Measurements from ENCODE around the gene TMEM41A. TPM values are rescaled to one million over a fixed set of nuclear protein-coding genes. Genes with fewer than 3 reads are reported as not detected.
"Not testable (repeated sequence)": the region's sequence is repeated elsewhere in the genome, so short reads cannot be mapped to it uniquely, and the experiment has no call there.

The TMEM41A gene
- total RNA-seq, 2 donors from 2014 or later, result 9.6 TPM

DNA sequence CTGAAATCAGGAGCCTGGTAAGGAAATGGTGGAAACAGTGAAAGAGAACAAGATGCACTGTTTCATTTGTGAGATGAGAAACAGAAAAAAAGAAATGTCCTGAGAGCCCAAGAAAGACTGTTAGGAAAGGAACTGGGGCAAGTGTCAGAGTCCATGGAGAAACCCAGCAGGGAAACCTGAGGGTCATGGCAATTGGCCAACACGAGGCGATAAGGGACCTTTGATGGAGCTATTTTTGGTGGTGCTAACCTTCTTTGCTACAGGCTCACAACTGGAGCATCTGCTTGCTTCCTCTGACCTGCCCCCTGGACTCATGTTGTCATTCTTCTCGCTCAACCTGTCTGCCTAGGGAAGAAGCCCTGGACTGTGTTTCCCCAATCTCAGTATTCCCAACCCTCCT is 4.2 kb upstream of the TMEM41A start:
- intact Hi-C loops (cut with DNase I), result no loop called here
- no peak for DNase-seq (ENCODE audit: low spot score)

DNA sequence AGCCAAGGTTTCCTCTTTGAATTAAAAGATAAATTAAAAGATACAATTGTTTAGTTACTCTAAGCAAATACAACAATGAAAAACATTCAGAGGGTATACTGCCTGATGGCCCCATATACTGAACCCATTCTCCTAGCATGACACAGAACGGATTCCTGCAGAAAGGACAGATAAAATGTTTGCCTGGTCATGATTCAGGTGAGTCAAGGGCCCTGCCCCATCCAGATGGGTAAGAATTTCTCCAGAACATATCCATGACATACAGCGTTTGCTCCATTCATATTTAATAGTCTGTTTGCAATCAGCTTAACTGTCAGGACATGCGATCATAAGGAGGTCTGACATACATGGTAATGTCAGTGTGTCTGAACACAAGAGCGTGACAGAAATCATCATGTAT is 8.6 kb downstream of the TMEM41A start:
- no peak for DNase-seq (ENCODE audit: low spot score)
- intact Hi-C loops (cut with DNase I), result no loop called here

DNA sequence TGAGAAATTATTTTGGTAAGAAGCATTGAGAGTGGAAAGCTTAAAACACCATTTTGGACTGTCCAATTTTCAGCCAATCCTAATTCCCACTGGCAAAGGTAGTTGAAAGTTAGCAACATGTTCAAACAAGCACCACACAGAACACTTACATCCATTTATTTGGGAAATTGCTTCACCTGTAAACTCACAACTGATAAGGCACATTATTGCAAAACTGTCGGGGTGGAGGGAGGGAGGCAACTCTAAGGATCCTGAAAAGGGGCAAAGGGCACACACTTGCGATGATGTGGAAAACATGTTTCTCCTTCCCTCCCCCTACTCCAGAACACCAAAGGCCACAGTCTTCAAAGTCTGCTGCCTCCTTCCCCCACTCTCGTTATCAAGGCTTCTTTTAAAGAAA is 9.4 kb downstream of the TMEM41A start:
- no peak for DNase-seq (ENCODE audit: low spot score)
- intact Hi-C loops (cut with DNase I), result no loop called here

DNA sequence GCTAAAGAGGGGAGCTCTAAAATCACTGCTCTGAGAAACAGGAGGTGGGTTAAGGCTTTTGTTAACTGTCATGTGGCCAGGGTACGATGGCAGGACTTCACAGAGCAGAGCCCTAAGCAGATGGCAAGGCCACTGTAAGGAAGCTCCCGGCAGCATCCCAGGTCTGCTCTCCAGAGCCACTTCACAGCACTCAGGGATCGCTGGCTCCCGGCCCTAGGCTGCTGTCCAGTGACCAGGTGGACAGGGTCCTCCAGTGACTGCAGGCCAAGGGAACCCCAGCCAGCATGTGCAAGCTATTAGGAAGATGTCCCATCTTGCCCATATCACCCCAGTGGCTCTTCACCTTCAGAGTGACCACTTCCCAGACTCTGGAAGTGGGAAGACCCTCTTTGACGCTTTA is 10.4 kb downstream of the TMEM41A start:
- DNase-seq (ENCODE audit: low spot score), result no peak
- intact Hi-C loops (cut with DNase I), result no loop called here

DNA sequence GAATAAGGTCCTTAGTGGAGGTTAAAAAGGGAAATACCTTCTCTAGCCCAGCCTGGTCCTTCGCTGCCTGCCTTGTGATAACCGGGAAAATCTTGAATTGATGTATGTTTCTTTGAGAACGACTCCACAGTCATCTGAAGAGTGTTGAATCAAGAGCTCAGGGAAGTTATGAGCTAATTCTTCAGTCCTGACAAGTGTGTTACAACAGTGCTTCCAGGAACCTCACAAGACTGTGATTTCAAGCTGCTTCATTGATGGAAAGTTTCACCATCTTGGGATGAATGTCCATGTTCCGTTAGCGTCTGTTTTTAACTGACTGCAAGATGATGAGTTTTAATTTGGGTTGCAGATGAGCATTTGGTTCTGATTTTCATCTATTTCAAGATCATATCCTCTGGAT is 12.4 kb downstream of the TMEM41A start:
- intact Hi-C loops (cut with DNase I), result no loop called here
- no peak for DNase-seq (ENCODE audit: low spot score)

DNA sequence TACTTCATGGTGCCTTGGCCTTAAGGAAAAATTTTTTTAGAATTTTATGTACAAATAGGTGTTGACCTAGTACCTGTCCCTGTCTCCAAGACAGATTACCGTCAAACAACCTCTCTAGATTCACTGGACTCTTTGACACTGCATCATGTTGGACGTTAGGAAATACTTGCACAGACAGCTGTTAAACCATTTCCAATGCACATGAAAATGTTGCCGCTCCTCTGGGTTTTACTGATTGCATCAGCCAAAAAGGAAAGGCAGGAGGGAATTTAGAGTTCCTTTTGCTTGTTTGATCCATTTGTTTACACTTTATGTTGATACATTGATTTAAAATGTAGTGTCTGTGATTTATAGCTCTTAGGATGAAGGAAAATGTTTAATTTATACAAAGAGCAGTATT is 14.5 kb downstream of the TMEM41A start:
- no peak for DNase-seq (ENCODE audit: low spot score)
- intact Hi-C loops (cut with DNase I), result no loop called here

DNA sequence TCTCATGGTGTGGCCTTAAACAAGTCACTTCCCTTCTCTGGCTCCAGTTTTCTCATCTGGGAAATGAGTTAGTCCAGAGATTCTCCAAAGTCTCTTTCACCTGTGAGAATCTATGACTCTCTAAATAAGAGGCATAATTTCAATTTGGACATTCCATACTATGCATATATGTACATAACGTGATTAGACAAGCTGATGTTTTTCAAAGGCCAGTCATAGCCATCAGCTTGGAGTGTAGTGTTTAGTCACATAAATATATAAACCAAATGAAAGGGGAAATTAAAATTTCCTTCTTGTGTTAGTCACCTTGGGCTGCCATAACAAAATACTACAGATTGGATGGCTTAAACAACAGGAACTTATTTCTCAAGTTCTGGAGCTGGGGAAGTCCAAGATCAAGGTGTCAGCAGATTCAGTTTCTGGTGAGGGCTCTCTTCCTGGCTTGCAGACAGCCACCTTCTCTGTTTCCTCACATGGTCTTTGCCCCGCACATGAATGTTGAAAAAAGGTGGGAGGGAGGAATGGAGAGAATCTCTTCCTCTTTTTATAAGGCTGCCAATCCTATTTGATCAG is 19.4 kb downstream of the TMEM41A start:
- no peak for DNase-seq (ENCODE audit: low spot score)
- intact Hi-C loops (cut with DNase I), result no loop called here

DNA sequence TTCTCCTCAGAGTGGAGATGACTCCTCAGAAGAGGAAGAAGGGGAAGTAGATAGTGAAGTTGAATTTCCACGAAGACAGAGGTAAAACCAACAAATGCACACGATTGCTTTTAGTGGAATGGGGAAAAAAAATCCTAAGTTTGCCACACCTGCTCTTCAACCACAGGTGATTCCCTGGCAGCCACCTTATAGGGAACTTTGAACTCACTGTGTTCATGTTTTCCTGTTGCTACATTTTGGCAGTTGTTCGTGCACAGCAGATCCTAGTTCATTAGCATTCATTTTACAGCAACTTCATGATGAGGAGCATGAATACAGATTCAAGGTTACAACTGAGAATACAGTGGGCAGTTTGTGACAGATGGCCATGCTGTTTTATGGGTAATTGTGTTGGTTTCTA is 21.5 kb downstream of the TMEM41A start:
- intact Hi-C loops (cut with DNase I), result no loop called here
- no peak for DNase-seq (ENCODE audit: low spot score)

DNA sequence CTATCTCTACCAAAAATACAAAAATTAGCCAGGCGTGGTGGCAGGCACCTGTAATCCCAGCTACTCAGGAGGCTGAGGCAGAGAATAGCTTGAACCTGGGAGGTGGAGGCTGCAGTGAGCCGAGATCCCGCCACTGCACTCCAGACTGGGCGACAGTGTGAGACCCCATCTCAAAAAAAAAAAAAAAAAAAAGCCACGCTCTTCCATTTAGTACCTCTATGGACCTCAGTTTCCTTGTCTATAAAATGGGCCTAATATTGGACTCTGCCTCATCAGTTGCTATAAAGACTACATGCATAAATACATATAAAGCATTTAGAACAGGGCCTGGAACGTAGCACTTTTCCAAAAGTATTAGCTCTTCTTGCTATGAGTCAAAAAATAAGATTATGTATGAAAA is 23.9 kb downstream of the TMEM41A start:
- DNase-seq (ENCODE audit: low spot score); intact Hi-C loops (cut with DNase I): not testable (repeated sequence)

DNA sequence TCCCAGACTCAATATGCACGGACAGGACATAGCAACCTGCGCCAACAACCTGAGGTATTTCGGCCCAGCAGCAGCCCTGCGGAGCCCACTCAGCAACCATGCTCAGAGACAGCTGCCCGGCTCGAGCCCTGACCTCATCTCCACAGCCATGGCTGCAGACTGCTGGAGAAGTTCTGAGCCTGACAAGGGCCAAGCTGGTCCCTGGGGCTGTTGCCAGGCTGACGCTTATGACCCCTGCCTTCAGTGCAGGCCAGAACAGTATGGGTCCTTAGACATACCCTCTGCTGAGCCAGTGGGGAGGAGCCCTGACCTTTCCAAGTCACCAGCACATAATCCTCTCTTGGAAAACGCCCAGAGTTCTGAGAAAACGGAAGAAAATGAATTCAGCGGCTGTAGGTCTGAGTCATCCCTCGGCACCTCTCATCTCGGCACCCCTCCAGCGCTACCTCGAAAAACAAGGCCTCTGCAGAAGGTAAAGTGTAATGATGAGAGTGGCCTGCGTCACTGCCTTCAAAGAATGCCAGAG is 25.5 kb downstream of the TMEM41A start:
- no peak for DNase-seq (ENCODE audit: low spot score)
- intact Hi-C loops (cut with DNase I), result no loop called here

DNA sequence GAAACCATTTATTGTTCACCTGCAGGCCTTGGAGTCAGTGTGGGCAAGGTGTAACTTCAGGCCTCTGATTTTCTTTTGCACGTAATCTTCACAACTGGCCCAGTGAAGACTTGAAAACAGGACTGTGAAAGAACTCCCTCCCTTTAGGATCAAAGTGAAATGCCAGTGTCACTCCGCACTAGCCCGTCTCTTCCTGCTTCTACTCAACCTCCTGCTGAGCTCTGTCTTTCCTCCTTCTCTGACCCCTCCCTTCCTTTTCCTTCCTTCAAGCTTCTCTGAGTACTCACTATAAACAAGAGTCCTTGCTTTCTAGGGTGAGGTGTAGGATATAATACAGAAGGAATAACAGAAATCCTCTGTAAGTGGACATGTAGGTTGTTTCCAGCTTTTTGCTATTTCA is 28.5 kb downstream of the TMEM41A start:
- intact Hi-C loops (cut with DNase I), result no loop called here

DNA sequence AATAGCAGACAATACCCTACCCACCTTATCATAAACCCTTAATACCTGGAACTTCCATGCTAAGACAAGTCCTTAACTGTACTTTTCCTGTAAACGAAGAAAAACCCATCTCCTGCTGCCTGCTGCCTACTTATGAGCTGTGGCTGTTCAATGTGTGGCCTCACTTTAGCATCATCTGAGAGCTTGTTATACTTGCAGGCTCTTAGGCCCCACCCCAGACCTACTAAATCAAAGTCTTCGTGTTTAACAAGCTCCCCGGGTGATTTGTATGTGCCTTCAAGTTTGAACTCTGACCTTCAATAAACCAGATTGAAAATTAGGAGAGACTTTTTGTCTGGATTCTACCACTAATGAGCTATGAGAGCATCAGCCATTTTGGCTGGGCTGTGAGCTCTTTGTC is 29.3 kb downstream of the TMEM41A start:
- no peak for DNase-seq (ENCODE audit: low spot score)
- intact Hi-C loops (cut with DNase I), result no loop called here

More for the DNA sequence above, 28.5 kb downstream of the TMEM41A start:
- no peak for DNase-seq (ENCODE audit: low spot score)

DNA sequence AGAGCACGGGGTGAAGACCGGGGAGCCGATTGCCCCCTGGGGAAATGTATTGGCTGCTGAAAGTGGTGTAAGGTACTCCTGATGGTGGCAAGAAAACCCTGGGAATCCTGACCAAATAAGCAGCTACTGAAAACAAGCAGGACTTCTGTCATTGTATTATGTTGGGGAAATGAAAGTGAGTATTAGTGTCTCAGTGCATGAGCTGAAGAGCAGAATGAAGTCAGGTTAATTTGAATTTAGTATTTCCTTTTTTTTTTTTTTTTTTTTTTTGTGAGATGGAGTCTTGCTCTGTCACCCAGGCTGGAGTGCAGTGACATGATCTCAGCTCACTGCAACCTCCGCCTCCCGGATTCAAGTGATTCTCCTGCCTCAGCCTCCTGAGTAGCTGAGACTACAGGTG is 32.7 kb downstream of the TMEM41A start:
- intact Hi-C loops (cut with DNase I); DNase-seq (ENCODE audit: low spot score): not testable (repeated sequence)

DNA sequence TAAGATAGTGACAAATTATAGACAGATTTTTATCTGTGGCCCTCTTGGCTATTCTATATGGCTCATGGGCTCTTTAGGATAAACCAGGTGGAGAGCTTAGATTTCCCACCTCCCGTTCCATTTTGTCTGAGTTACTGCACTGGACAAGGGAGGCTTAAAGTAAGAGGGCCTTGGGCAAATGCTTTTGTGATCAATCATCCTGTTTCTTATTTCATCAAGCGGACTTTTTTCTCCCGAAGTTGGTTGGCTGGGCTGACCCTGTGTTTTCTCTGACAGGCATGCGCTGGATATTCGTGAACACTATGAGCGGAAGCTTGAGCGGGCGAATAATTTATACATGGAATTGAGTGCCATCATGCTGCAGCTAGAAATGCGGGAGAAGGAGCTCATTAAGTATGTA is 33.4 kb downstream of the TMEM41A start:
- intact Hi-C loops (cut with DNase I), result no loop called here
- DNase-seq (ENCODE audit: low spot score), result no peak

DNA sequence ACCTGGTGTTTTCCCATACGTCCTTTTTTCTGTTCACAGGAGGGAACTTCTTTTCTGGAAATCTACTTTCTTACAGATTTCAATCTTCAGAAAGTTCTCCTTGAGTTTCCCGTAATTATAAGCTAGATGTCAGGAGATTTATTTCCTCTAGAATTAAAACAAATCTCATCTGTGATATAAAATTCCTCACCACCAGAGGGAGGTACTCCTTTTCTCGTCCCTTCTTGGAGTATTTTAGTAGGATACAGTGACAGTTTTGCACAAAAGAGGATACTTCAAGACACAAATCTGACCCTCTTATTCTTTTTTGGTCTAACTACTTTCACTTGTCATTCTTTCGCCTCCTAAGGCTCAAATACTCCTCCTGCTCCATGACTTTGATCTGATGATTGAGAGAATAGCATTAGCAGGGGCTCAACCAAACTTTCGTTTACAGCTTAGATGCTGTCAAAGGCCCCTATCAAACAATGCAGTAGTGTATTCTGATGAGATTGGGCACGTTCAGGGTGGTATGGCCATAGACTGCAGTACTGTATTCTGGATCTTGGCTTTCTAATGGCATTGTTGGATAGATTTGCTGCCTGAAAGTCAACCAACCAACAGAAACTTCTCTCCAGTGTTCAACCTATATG is 38.0 kb downstream of the TMEM41A start:
- DNase-seq (ENCODE audit: low spot score), result no peak
- intact Hi-C loops (cut with DNase I), result no loop called here

DNA sequence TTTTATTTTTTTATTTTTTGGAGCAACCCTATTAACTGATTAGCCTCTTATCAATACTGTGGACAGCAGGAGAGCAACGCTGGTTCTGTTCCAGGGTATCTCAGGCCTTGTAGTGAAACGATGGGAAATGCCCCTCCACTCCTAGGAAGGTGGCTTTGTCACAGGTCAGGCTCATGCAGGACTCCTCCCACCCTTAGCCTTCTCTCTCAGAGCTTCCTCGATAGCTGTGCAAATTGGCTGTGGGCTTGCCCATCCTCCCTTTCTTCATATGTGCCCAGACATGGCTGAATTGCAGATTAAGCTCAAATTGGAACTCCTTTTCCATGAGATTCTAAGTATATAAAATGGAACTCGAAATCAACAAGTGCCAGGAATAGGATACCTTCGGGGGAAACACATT is 38.5 kb downstream of the TMEM41A start:
- intact Hi-C loops (cut with DNase I), result no loop called here
- no peak for DNase-seq (ENCODE audit: low spot score)

DNA sequence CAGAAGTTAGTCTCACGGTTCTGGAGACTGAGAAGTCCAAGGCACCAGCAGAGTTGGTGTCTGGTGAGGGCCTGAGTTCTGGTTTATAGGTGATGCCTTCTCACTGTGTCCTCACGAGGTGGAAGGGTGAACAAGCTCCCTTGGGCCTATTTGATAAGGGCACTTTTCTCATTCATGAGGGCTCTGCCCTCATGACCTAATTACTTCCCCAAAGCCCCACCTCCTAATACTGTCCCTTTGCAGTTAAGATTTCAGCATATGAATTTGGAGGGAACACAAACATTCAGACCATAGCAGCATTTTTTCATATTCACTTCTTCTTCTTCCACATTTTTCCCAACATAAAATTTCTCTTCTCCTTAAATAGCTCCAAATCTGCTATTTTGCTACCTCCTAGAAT is 41.5 kb downstream of the TMEM41A start:
- intact Hi-C loops (cut with DNase I), result no loop called here
- DNase-seq (ENCODE audit: low spot score), result no peak

DNA sequence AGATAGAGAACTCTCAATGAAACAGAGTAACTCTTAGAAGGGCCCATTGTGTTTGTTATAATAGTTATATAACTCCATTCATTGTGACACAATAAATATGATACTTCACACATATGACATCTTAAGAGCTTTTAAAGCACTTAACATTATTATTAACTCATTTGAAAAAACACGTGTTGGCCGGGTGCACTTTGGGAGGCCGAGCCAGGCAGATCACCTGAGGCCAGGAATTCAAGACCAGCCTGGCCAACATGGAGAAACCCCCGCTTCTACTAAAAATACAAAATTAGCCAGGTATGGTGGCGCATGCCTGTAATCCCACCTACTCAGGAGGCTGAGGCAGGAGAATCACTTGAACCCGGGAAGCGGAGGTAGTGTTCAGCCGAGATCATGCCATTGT is 47.4 kb downstream of the TMEM41A start:
- intact Hi-C loops (cut with DNase I); DNase-seq (ENCODE audit: low spot score): not testable (repeated sequence)

DNA sequence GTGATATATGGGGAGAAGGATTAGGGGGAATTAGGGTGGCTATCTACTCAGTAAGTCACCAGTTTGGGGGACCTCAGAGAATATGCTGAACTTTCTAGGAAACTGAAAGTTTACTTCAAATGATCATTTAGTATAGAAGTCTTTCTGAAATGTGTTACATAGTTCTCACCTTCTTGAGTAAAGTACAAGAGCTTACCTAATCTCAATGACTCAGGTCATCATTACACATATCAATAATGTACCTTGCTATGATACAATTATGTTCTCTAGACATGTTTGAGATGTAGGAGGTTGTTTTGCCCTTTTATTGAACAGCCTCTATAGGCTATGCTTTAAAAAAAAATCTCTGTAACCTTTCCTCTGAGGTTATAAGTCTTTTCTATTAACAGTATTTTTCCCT is 50.7 kb downstream of the TMEM41A start:
- DNase-seq (ENCODE audit: low spot score), result no peak
- intact Hi-C loops (cut with DNase I), result no loop called here

DNA sequence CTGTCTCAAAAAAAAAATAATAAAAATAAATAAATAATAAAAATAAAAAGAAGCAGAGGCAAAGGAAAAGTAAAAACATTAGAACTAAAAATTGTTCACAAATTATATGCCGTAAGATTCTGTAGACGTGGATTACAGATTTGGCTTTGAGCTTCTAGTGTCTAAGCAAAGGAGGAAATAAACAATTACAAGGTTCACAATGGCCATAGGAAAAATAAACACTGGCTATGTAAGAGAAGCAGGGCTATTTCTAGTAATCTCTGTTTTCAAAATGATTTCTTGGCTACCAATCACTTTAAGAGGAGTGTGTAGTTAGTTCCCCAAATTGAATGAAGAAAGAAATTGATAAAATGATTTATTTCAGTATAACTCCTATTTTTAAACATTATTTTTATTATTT is 54.5 kb downstream of the TMEM41A start:
- intact Hi-C loops (cut with DNase I), result no loop called here
- DNase-seq (ENCODE audit: low spot score), result no peak

DNA sequence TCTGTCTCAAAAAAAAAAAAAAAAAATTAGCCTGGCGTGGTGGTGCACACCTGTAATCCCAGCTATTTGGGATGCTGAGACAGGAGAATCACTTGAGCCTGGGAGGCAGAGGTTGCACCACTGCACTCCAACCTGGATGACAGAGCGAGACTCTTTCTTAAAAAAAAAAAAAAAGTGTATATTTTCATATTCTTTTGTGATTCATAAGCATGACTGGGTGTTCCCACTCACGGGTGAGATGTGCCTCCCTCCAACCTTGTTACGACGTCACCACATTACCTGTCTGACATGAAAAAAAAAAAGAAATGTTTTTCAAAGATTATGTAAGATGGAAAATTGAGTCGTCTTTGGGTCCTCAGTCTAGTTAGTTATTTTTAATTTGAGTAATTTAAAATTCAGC is 56.8 kb downstream of the TMEM41A start:
- intact Hi-C loops (cut with DNase I), result no loop called here
- DNase-seq (ENCODE audit: low spot score), result no peak
